H9 (cell line): ENCODE measurements around the gene ITGBL1. TPM values are rescaled to one million over a fixed set of nuclear protein-coding genes. Genes with fewer than 3 reads are reported as not detected.

Experiments used
- DNase-seq: peaks from one replicate; pipeline ENCODE4 v3.0.0-alpha.2; 2017
- H2AFZ ChIP-seq: one replicate; pipeline ENCODE4 v1.6.1; 2013; ENCODE audit warnings: mild to moderate bottlenecking, low read length, control low read depth, moderate library complexity
- H2AK5ac ChIP-seq: 2 replicates; pipeline ENCODE4 v1.6.1; 2013; ENCODE audit warnings: low read length, control low read depth, mixed read lengths; ENCODE audit not compliant: insufficient read length
- H2BK120ac ChIP-seq: one replicate; pipeline ENCODE4 v1.6.1; 2013; ENCODE audit warnings: low read depth, mild to moderate bottlenecking, low read length, control low read depth, inconsistent platforms; ENCODE audit not compliant: poor library complexity, severe bottlenecking
- H2BK12ac ChIP-seq: 2 replicates; pipeline ENCODE4 v1.6.1; 2013; ENCODE audit warnings: low read length, control low read depth, mixed read lengths, low read depth; ENCODE audit not compliant: insufficient read length
- H2BK15ac ChIP-seq: 2 replicates; pipeline ENCODE4 v1.6.1; 2013; ENCODE audit warnings: low read depth, low read length, control low read depth
- H2BK20ac ChIP-seq: one replicate; pipeline ENCODE4 v1.6.1; 2013; ENCODE audit warnings: low read depth, mild to moderate bottlenecking, low read length, control low read depth, inconsistent platforms; ENCODE audit not compliant: poor library complexity, severe bottlenecking
- H2BK5ac ChIP-seq: 2 replicates; pipeline ENCODE4 v1.6.1; 2013; ENCODE audit warnings: low read length, control low read depth, mixed read lengths; ENCODE audit not compliant: insufficient read length
- H3K14ac ChIP-seq: 2 replicates; pipeline ENCODE4 v1.6.1; 2013; ENCODE audit warnings: low read length, control low read depth; ENCODE audit not compliant: insufficient read depth
- H3K18ac ChIP-seq: 2 replicates; pipeline ENCODE4 v1.6.1; 2013; ENCODE audit warnings: low read depth, mild to moderate bottlenecking, mixed read lengths, low read length, control low read depth; ENCODE audit not compliant: insufficient read length
- H3K23ac ChIP-seq: 2 replicates; pipeline ENCODE4 v1.6.1; 2013; ENCODE audit warnings: low read length, control low read depth, mixed read lengths, low read depth; ENCODE audit not compliant: insufficient read length
- H3K23me2 ChIP-seq: 2 replicates; pipeline ENCODE4 v1.6.1; 2013; ENCODE audit warnings: low read depth, mild to moderate bottlenecking, mixed read lengths, low read length, control low read depth; ENCODE audit not compliant: insufficient read length, poor library complexity, severe bottlenecking
- H3K27ac ChIP-seq: 2 replicates; pipeline ENCODE4 v1.5.1; 2013; ENCODE audit warnings: low read length, control low read depth, mixed read lengths, low read depth; ENCODE audit not compliant: insufficient read length
- H3K27me3 ChIP-seq: 2 replicates; pipeline ENCODE4 v1.6.1; 2013; ENCODE audit warnings: low read length, control low read depth, inconsistent platforms; ENCODE audit not compliant: insufficient read depth
- H3K4ac ChIP-seq: 2 replicates; pipeline ENCODE4 v1.6.1; 2013; ENCODE audit warnings: low read depth, mild to moderate bottlenecking, control low read depth, inconsistent platforms, low read length, moderate library complexity
- H3K4me1 ChIP-seq: 2 replicates; pipeline ENCODE4 v1.6.1; 2013; ENCODE audit warnings: low read length, control low read depth, inconsistent platforms; ENCODE audit not compliant: insufficient read depth
- H3K4me2 ChIP-seq: 2 replicates; pipeline ENCODE4 v1.6.1; 2013; ENCODE audit warnings: low read length, control low read depth, mixed read lengths; ENCODE audit not compliant: insufficient read length, insufficient read depth
- H3K56ac ChIP-seq: 2 replicates; pipeline ENCODE4 v1.6.1; 2013; ENCODE audit warnings: low read depth, mild to moderate bottlenecking, mixed read lengths, low read length, control low read depth; ENCODE audit not compliant: insufficient read length
- H3K79me1 ChIP-seq: 2 replicates; pipeline ENCODE4 v1.6.1; 2013; ENCODE audit warnings: low read depth, mild to moderate bottlenecking, moderate library complexity, low read length, control low read depth, inconsistent platforms; ENCODE audit not compliant: insufficient read depth, poor library complexity, severe bottlenecking
- H3K79me2 ChIP-seq: 2 replicates; pipeline ENCODE4 v1.6.1; 2013; ENCODE audit warnings: low read length, control low read depth, inconsistent platforms; ENCODE audit not compliant: insufficient read depth
- H3K9ac ChIP-seq: 2 replicates; pipeline ENCODE4 v1.6.1; 2013; ENCODE audit warnings: low read length, control low read depth, mixed read lengths; ENCODE audit not compliant: insufficient read length; ENCODE audit errors: extremely low read depth
- H3K9me3 ChIP-seq: one replicate; pipeline ENCODE4 v1.6.1; 2013; ENCODE audit warnings: low read depth, low read length, inconsistent platforms; ENCODE audit not compliant: control insufficient read depth
- H3T11ph ChIP-seq: one replicate; pipeline ENCODE4 v1.6.1; 2013; ENCODE audit warnings: mild to moderate bottlenecking, low read length, control low read depth, inconsistent platforms
- H4K20me1 ChIP-seq: one replicate; pipeline ENCODE4 v1.6.1; 2013; ENCODE audit not compliant: control insufficient read depth, insufficient read length, insufficient read depth
- H4K5ac ChIP-seq: 2 replicates; pipeline ENCODE4 v1.6.1; 2013; ENCODE audit warnings: low read depth, mild to moderate bottlenecking, mixed read lengths, low read length, control low read depth; ENCODE audit not compliant: insufficient read length
- H4K8ac ChIP-seq: replicated peaks from 2 replicates; pipeline ENCODE4 v1.6.1; 2013; ENCODE audit warnings: low read length, control low read depth, mixed read lengths, low read depth; ENCODE audit not compliant: insufficient read length
- H4K91ac ChIP-seq: 2 replicates; pipeline ENCODE4 v1.6.1; 2013; ENCODE audit warnings: low read depth, mild to moderate bottlenecking, moderate library complexity, mixed read lengths, low read length, control low read depth; ENCODE audit not compliant: insufficient read length
- H3K27ac Mint-ChIP-seq, 3 experiments: 2 replicates in 2 of 3; 3 replicates in 1 of 3; pipeline ENCODE4 v1.8.0; 2020 to 2021; ENCODE audit warnings: mixed read lengths in 3 of 3, mild to moderate bottlenecking in 1 of 3, moderate library complexity in 1 of 3
- H3K27me3 Mint-ChIP-seq: 2 replicates; pipeline ENCODE4 v1.8.0; 2021; ENCODE audit warnings: low read depth, mild to moderate bottlenecking, moderate library complexity, mixed read lengths
- H3K36me3 Mint-ChIP-seq, 3 experiments: 2 replicates in 2 of 3; 3 replicates in 1 of 3; pipeline ENCODE4 v1.8.0; 2020 to 2021; ENCODE audit warnings: low read depth in 3 of 3, mixed read lengths in 3 of 3; ENCODE audit not compliant: insufficient read depth in 1 of 3
- H3K4me1 Mint-ChIP-seq, 2 experiments: 2 replicates each; pipeline ENCODE4 v1.8.0; 2020; ENCODE audit warnings: mixed read lengths in 2 of 2
- H3K4me3 Mint-ChIP-seq, 2 experiments: 2 replicates in 1 of 2; 3 replicates in 1 of 2; pipeline ENCODE4 v1.8.0; 2020 to 2021; ENCODE audit warnings: mild to moderate bottlenecking in 2 of 2, mixed read lengths in 2 of 2, moderate library complexity in 1 of 2
- H3K9me3 Mint-ChIP-seq, 2 experiments: 2 replicates in 1 of 2; 3 replicates in 1 of 2; pipeline ENCODE4 v1.8.0; 2020; ENCODE audit warnings: mild to moderate bottlenecking in 2 of 2, mixed read lengths in 2 of 2, moderate library complexity in 1 of 2
- CTCF ChIP-seq: fragments of 200-600 bp; sonication (generic); conservative IDR thresholded peaks from 3 replicates; pipeline ENCODE4 v1.8.0; 2021; ENCODE audit warnings: antibody characterized with exemption, mild to moderate bottlenecking
- WGBS: extraction: QIAGEN DNeasy Blood & Tissue Kit; methylation state at CpG from one replicate; pipeline ENCODE4 v1.1.7; 2013; ENCODE audit warnings: missing lambda C conversion rate, low lambda C conversion rate, mixed read lengths; ENCODE audit not compliant: insufficient read length; ENCODE audit errors: extremely low coverage; 5-methylcytosine and 5-hydroxymethylcytosine counted together
- total RNA-seq: library from RNA; stranded (reverse); gene quantifications from 2 replicates; pipeline ENCODE4 v1.2.1, GENCODE V29; 2021

The ITGBL1 gene
- total RNA-seq, 1 experiment from 2014 or later: not detected

GRCh38 chr13:101751488-101751887 lies 299.0 kb downstream of the ITGBL1 start:
- H3K9me3 Mint-ChIP-seq: no peaks in the 10 kb centered on the region
- Histone ChIP-seq H2AFZ (no peak overlapping the region), H3K23me2 (no peaks in the 10 kb centered on the region), H3K4ac (no peak overlapping the region), H4K20me1 (no peaks in the 10 kb centered on the region), H2BK5ac (no peak overlapping the region), H3K9ac (no peak overlapping the region), H3K4me1 (peaks cover 3% of the 10 kb centered on the region; the same call in 1 of the 2 replicates), H3K9me3 (no peaks in the 10 kb centered on the region), H2BK120ac (no peak overlapping the region), H3T11ph (no peak overlapping the region), H2BK15ac (no peak overlapping the region), H3K4me2 (no peak overlapping the region), H4K91ac (no peak overlapping the region), H4K8ac (no peak overlapping the region), H2AK5ac (no peak overlapping the region), H2BK12ac (no peak overlapping the region), H3K18ac (no peak overlapping the region), H3K23ac (no peak overlapping the region), H3K27me3 (no peaks in the 10 kb centered on the region), H4K5ac (no peak overlapping the region), H3K79me1 (no peaks in the 10 kb centered on the region), H3K27ac (no peak overlapping the region), H2BK20ac (no peak overlapping the region), H3K79me2 (no peaks in the 10 kb centered on the region), H3K14ac (no peak overlapping the region), H3K56ac (no peak overlapping the region)
- H3K4me3 Mint-ChIP-seq: no peak overlapping the region
- TF ChIP-seq CTCF: no peak
- no peaks in the 10 kb centered on the region for H3K27me3 Mint-ChIP-seq
- H3K4me1 Mint-ChIP-seq: peaks cover 3 to 9% of the 10 kb centered on the region in 2 experiments; a peak in 3 of 4 replicates
- no peak for DNase-seq
- WGBS: no CpG with 5 or more reads among the region's 3 CpGs
- no peak overlapping the region for H3K27ac Mint-ChIP-seq
- H3K36me3 Mint-ChIP-seq: no peaks in the 10 kb centered on the region
